Nephron progenitor cell (in vitro differentiated cells): ENCODE results near the gene NOVA2.

Experiments
- DNase-seq: peaks from one replicate; pipeline ENCODE4 v3.0.0; 2021
- H3K27ac Mint-ChIP-seq: 2 replicates; pipeline ENCODE4 v1.8.0; 2021; ENCODE audit warnings: mild to moderate bottlenecking, moderate library complexity, mixed read lengths
- H3K27me3 Mint-ChIP-seq: 2 replicates; pipeline ENCODE4 v1.8.0; 2021; ENCODE audit warnings: mild to moderate bottlenecking, low read depth, mixed read lengths; ENCODE audit not compliant: poor library complexity
- H3K36me3 Mint-ChIP-seq: 2 replicates; pipeline ENCODE4 v1.8.0; 2021; ENCODE audit warnings: low read depth, mixed read lengths
- H3K4me1 Mint-ChIP-seq: 2 replicates; pipeline ENCODE4 v1.8.0; 2021; ENCODE audit warnings: mixed read lengths
- H3K4me3 Mint-ChIP-seq: 2 replicates; pipeline ENCODE4 v1.8.0; 2021; ENCODE audit warnings: mild to moderate bottlenecking, moderate library complexity, mixed read lengths
- H3K9me3 Mint-ChIP-seq: 2 replicates; pipeline ENCODE4 v1.8.0; 2021; ENCODE audit warnings: mild to moderate bottlenecking, moderate library complexity, mixed read lengths
- TF ChIP-seq, protein P1 (sequence below): fragments of 200-600 bp; sonication (generic); IDR thresholded peaks from 2 replicates; pipeline ENCODE4 v1.5.0; 2021; ENCODE audit warnings: antibody characterized with exemption

NOVA2 gene

DNA sequence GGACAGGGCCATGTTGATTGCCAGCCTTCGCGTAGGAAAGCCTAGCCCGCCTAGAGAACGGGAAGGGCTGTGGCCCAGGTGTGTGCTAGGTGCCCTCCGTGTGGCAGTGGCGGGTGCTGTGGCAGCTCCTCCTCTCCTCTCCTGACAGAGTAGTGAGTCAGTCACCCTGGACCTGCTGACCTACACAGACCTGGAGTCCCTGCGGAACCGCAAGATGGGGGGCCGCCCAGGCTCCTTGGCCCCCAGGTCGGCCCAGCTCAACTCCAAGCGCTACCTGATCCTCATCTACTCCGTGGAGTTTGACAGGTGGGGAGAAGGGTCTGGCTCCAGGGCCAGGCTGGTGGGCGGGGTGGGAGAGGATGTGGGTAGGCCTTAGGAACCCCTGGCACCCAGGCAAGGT is 32.7 kb upstream of the NOVA2 start:
- Mint-ChIP-seq H3K27ac (no peak overlapping the region), H3K4me3 (no peak overlapping the region), H3K4me1 (peaks cover 5% of the 10 kb centered on the region), H3K27me3 (peaks cover 9% of the 10 kb centered on the region), H3K36me3 (peaks cover 23% of the 10 kb centered on the region), H3K9me3 (no peaks in the 10 kb centered on the region)
- DNase-seq = no peak
- TF ChIP-seq, protein P1, sequence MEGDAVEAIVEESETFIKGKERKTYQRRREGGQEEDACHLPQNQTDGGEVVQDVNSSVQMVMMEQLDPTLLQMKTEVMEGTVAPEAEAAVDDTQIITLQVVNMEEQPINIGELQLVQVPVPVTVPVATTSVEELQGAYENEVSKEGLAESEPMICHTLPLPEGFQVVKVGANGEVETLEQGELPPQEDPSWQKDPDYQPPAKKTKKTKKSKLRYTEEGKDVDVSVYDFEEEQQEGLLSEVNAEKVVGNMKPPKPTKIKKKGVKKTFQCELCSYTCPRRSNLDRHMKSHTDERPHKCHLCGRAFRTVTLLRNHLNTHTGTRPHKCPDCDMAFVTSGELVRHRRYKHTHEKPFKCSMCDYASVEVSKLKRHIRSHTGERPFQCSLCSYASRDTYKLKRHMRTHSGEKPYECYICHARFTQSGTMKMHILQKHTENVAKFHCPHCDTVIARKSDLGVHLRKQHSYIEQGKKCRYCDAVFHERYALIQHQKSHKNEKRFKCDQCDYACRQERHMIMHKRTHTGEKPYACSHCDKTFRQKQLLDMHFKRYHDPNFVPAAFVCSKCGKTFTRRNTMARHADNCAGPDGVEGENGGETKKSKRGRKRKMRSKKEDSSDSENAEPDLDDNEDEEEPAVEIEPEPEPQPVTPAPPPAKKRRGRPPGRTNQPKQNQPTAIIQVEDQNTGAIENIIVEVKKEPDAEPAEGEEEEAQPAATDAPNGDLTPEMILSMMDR = no peak

DNA sequence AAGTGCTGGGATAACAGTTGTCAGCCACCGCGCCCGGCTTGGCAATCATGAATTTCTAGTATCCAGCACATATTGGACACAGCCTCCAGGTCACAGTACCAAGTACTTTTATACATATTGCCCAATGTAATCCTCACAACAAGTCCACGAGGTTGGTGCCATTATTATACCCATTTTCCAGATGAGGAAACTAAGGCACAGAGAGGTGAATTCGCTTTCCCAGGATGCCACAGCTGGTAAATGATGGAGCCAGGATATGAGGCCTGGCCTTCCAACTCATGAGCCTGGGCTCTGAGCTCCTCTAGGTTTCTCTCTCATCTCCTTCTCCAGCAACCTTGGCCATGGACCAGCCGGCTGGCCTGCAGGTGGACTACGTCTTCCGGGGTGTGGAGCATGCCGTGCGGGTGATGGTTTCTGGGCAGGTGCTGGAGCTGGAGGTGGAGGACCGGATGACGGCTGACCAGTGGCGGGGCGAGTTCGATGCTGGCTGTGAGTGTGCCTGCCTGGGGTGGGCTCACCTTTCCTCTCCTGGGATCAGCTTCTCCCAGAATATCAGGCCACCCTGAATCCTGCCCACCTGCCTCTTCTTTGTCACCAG is 29.1 kb upstream of the NOVA2 start:
- Mint-ChIP-seq H3K36me3 (peaks cover 23% of the 10 kb centered on the region), H3K4me3 (no peak overlapping the region), H3K27ac (no peak overlapping the region), H3K27me3 (peaks cover 35% of the 10 kb centered on the region), H3K4me1 (peaks cover 25% of the 10 kb centered on the region), H3K9me3 (no peaks in the 10 kb centered on the region)
- TF ChIP-seq, protein P1 = no peak
- DNase-seq = no peak

DNA sequence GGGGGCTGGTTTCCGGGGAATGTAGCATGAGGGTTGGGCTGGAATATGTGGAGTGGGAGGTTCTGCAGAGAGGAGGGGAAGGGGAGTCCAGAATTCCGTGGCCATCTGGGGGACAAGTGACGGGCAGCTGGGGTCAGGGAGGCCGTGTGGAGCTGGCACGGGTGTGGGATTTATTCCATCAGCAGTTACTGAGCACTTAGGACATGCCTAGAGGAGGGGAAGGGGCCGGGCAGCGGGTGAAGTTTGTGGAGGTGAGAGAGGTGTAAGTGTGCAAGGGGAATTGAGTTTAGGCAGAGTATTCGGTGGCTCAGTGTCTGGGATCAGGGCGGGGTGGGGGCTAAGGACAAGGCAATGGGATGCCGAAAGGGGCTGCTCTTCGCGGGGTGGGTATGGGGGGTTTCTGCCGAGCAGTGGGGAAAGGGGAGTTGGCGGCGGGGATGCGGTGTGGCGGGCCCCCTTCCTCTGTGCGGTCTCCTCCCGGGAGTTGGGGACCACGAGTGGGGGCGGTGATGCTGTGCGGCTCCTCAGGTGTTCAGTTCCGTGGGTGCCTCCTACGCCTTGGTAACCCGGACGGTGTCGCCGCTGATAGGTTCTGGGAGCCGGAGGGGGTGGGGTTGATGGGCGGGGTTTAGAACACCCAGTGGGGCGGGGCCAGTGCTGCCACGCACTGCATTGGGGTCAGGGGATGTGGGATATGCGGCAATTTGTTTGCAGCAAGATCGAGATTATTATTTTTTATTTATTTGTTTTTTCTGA is 27.0 kb upstream of the NOVA2 start:
- peak; percentile 52 for DNase-seq
- TF ChIP-seq, protein P1 = no peak
- H3K9me3 Mint-ChIP-seq = no peaks in the 10 kb centered on the region
- peaks cover 25% of the 10 kb centered on the region for H3K4me1 Mint-ChIP-seq
- peaks cover 35% of the 10 kb centered on the region for H3K27me3 Mint-ChIP-seq
- H3K4me3 Mint-ChIP-seq = peak overlapping the region; percentile 78
- no peak overlapping the region for H3K27ac Mint-ChIP-seq
- H3K36me3 Mint-ChIP-seq = peaks cover 11% of the 10 kb centered on the region

DNA sequence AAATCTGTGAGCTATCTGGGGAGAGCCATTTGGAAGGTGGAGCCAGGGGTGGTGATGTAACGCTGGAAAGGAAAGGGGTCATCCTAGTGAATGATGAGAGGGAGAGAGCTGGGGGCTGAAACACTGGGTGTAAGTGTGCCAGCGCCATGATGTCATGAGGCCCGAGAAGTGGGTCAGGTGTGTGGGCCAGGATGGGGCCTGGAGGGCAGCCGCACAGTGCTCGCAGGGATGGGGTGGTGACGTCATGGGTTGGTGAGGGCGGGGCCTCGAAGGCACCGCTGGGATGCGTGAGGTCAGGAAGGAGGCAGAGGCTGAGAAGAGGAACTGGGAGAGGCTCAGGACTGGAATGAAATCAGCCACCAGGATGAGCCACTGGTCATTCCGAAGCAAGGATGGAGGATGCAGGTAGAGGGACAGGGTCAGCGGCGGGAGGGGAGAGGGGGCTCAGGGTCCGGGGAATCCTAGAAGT is 26.0 kb upstream of the NOVA2 start:
- Mint-ChIP-seq H3K27ac (no peak overlapping the region), H3K27me3 (peaks cover 35% of the 10 kb centered on the region), H3K4me1 (peaks cover 25% of the 10 kb centered on the region), H3K36me3 (peaks cover 11% of the 10 kb centered on the region), H3K9me3 (no peaks in the 10 kb centered on the region), H3K4me3 (peak overlapping the region; percentile 78)
- DNase-seq = peak; percentile 63
- TF ChIP-seq, protein P1 = no peak

DNA sequence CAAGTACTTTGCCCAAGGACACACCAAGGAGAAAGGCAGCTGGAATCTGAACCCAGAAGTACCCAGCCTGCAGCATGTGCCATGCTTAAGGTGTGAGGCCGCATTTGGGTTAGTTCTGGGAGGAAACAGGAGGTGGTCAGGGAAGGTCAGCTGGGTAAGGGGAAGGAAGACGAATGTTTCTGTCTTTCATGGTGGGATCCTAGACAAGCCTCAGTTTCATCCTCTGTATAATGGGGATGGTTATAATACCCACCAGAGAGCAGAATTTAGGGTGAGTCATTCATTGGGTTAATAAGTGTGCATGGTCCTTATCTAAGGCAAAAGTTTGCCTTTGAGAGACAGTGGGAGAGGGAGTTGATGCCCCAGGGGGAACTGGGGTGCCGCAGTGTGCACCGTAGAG is 25.2 kb upstream of the NOVA2 start:
- Mint-ChIP-seq H3K4me3 (peak overlapping the region; percentile 78), H3K9me3 (no peaks in the 10 kb centered on the region), H3K4me1 (peaks cover 25% of the 10 kb centered on the region), H3K36me3 (peaks cover 11% of the 10 kb centered on the region), H3K27ac (no peak overlapping the region), H3K27me3 (peaks cover 35% of the 10 kb centered on the region)
- TF ChIP-seq, protein P1 = no peak
- DNase-seq = no peak

DNA sequence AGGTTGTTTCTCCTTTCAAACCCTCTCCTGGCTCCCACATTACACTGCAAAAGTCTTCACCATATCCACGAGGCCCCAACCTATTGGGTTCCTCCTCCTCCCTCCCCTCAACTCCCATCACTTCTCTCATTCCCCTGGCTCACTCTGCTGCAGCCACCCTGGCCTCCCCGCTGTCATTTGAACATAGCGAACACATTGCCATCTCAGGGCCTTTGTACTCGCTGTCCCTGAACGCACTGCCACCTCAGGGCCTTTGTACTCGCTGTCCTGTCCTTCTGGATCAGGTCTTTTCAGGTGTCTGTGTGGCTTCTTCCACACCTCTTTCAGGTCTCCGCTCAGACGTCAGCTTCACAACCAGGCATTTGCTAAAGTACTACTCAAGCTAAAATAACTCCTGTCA is 23.3 kb upstream of the NOVA2 start:
- H3K27ac Mint-ChIP-seq = no peak overlapping the region
- no peak for DNase-seq
- peaks cover 25% of the 10 kb centered on the region for H3K4me1 Mint-ChIP-seq
- no peaks in the 10 kb centered on the region for H3K9me3 Mint-ChIP-seq
- H3K4me3 Mint-ChIP-seq = no peak overlapping the region
- peaks cover 35% of the 10 kb centered on the region for H3K27me3 Mint-ChIP-seq
- H3K36me3 Mint-ChIP-seq = peaks cover 6% of the 10 kb centered on the region
- TF ChIP-seq, protein P1 = no peak
